Duodenal mucosa (tissue), 2 donors: ENCODE measurements around the gene ZBP1.

Source experiments
- H3K27ac ChIP-seq: one replicate; pipeline ENCODE4 v1.7.0; 2013; ENCODE audit warnings: low read depth, low read length
- H3K27me3 ChIP-seq, 2 donors: one replicate each; pipeline ENCODE4 v1.7.0; 2013; ENCODE audit warnings: low read length in 2 of 2, control low read depth in 1 of 2; ENCODE audit not compliant: insufficient read depth in 2 of 2, control insufficient read depth in 1 of 2
- H3K36me3 ChIP-seq, 2 donors: one replicate each; pipeline ENCODE4 v1.7.0; 2013; ENCODE audit warnings: low read length in 2 of 2, control low read depth in 1 of 2; ENCODE audit not compliant: insufficient read depth in 2 of 2, control insufficient read depth in 1 of 2
- H3K4me1 ChIP-seq, 2 donors: one replicate each; pipeline ENCODE4 v1.7.0; 2013; ENCODE audit warnings: low read length in 2 of 2, control low read depth in 1 of 2; ENCODE audit not compliant: insufficient read depth in 2 of 2, control insufficient read depth in 1 of 2
- H3K4me3 ChIP-seq, 2 donors: one replicate each; pipeline ENCODE4 v1.7.0; 2013; ENCODE audit warnings: low read length in 2 of 2, low read depth in 1 of 2
- H3K9ac ChIP-seq, 2 donors: one replicate each; pipeline ENCODE4 v1.7.0; 2013; ENCODE audit warnings: low read length in 2 of 2, low read depth in 1 of 2
- H3K9me3 ChIP-seq, 2 donors: one replicate each; pipeline ENCODE4 v1.7.0; 2013; ENCODE audit warnings: low read length in 2 of 2, control low read depth in 1 of 2; ENCODE audit not compliant: control insufficient read depth in 1 of 2

ZBP1 gene

GRCh38 chr20:57598060-57598459 is 22.2 kb downstream of the ZBP1 start:
- Histone ChIP-seq H3K27ac (no peak overlapping the region), H3K27me3 (no peaks in the 10 kb centered on the region), H3K36me3 (no peaks in the 10 kb centered on the region), H3K9ac (no peak overlapping the region), H3K4me3 (no peak overlapping the region), H3K9me3 (no peaks in the 10 kb centered on the region), H3K4me1 (peaks cover 17 to 25% of the 10 kb centered on the region in 2 donors)

- Histone ChIP-seq H3K4me3 (no peak overlapping the region), H3K9ac (peak overlapping the region; percentile 6 to 28), H3K4me1 (peaks cover 20 to 33% of the 10 kb centered on the region in 2 donors)
Measured at GRCh38 chr20:57596998-57597939, 23.0 kb downstream of the ZBP1 start.

GRCh38 chr20:57596358-57596757 is 23.9 kb downstream of the ZBP1 start:
- peak overlapping the region in 1 of 2 donors; percentile 6 for H3K9ac ChIP-seq
- no peaks in the 10 kb centered on the region for H3K27me3 ChIP-seq
- H3K27ac ChIP-seq = no peak overlapping the region
- H3K9me3 ChIP-seq = no peaks in the 10 kb centered on the region
- no peaks in the 10 kb centered on the region for H3K36me3 ChIP-seq
- peaks cover 20 to 33% of the 10 kb centered on the region in 2 donors for H3K4me1 ChIP-seq
- no peak overlapping the region for H3K4me3 ChIP-seq

More at GRCh38 chr20:57596998-57597939, 23.0 kb downstream of the ZBP1 start:
- H3K36me3 ChIP-seq = no peaks in the 10 kb centered on the region
- H3K9me3 ChIP-seq = no peaks in the 10 kb centered on the region
- no peaks in the 10 kb centered on the region for H3K27me3 ChIP-seq
- H3K27ac ChIP-seq = no peak overlapping the region

GRCh38 chr20:57595041-57596030 is 24.9 kb downstream of the ZBP1 start:
- no peak overlapping the region for H3K4me3 ChIP-seq
- H3K9me3 ChIP-seq = no peaks in the 10 kb centered on the region
- no peak overlapping the region for H3K9ac ChIP-seq
- H3K27me3 ChIP-seq = no peaks in the 10 kb centered on the region
- no peak overlapping the region for H3K27ac ChIP-seq
- H3K4me1 ChIP-seq = peaks cover 25 to 31% of the 10 kb centered on the region in 2 donors
- no peaks in the 10 kb centered on the region for H3K36me3 ChIP-seq

- no peak overlapping the region for H3K27ac ChIP-seq
- H3K9ac ChIP-seq = peak overlapping the region in 1 of 2 donors; percentile 32
- H3K36me3 ChIP-seq = no peaks in the 10 kb centered on the region
- H3K4me1 ChIP-seq = peaks cover 33 to 40% of the 10 kb centered on the region in 2 donors
- no peaks in the 10 kb centered on the region for H3K27me3 ChIP-seq
- H3K4me3 ChIP-seq = no peak overlapping the region
- no peaks in the 10 kb centered on the region for H3K9me3 ChIP-seq
Measured at GRCh38 chr20:57594092-57594951, 25.9 kb downstream of the ZBP1 start.

GRCh38 chr20:57593134-57593886 is 26.9 kb downstream of the ZBP1 start:
- Histone ChIP-seq H3K4me3 (no peak overlapping the region), H3K4me1 (peaks cover 35 to 45% of the 10 kb centered on the region in 2 donors), H3K27me3 (no peaks in the 10 kb centered on the region), H3K36me3 (no peaks in the 10 kb centered on the region), H3K9ac (peak overlapping the region in 1 of 2 donors; percentile 21), H3K27ac (no peak overlapping the region), H3K9me3 (no peaks in the 10 kb centered on the region)

GRCh38 chr20:57592263-57593092 is 27.7 kb downstream of the ZBP1 start:
- H3K27ac ChIP-seq = no peak overlapping the region
- no peaks in the 10 kb centered on the region for H3K36me3 ChIP-seq
- no peak overlapping the region for H3K4me3 ChIP-seq
- H3K9ac ChIP-seq = no peak overlapping the region
- H3K27me3 ChIP-seq = no peaks in the 10 kb centered on the region
- H3K9me3 ChIP-seq = peaks cover 0 to 4% of the 10 kb centered on the region in 2 donors
- H3K4me1 ChIP-seq = peaks cover 35 to 45% of the 10 kb centered on the region in 2 donors

- Histone ChIP-seq H3K27ac (no peak overlapping the region), H3K9ac (peak overlapping the region in 1 of 2 donors; percentile 30), H3K9me3 (peaks cover 0 to 4% of the 10 kb centered on the region in 2 donors), H3K4me3 (no peak overlapping the region), H3K36me3 (no peaks in the 10 kb centered on the region), H3K27me3 (no peaks in the 10 kb centered on the region), H3K4me1 (peaks cover 35 to 50% of the 10 kb centered on the region in 2 donors)
Measured at GRCh38 chr20:57591289-57592229, 28.7 kb downstream of the ZBP1 start.
